HG03060 (cell line): ENCODE data around the gene TARBP1.
"Not testable (repeated sequence)": the region's sequence is repeated elsewhere in the genome, so short reads cannot be mapped to it uniquely, and the experiment has no call there.

Experiments used
- ATAC-seq: cut with Tn5 transposase; IDR thresholded peaks from one replicate; pipeline ENCODE4 v1.9.1; 2021; ENCODE audit warnings: low read depth, moderate number of reproducible peaks; ENCODE audit not compliant: unreplicated experiment

Gene TARBP1

GRCh38 chr1:234438579-234438978, 40.4 kb downstream of the TARBP1 start:
- no peak for ATAC-seq

GRCh38 chr1:234437423-234438171, 41.4 kb downstream of the TARBP1 start:
- no peak for ATAC-seq

- no peak for ATAC-seq
These were observed 43.4 kb downstream of the TARBP1 start for GRCh38 chr1:234435620-234436019.

- ATAC-seq, result no peak
These were observed 44.3 kb downstream of the TARBP1 start for GRCh38 chr1:234434706-234435105.

DNA sequence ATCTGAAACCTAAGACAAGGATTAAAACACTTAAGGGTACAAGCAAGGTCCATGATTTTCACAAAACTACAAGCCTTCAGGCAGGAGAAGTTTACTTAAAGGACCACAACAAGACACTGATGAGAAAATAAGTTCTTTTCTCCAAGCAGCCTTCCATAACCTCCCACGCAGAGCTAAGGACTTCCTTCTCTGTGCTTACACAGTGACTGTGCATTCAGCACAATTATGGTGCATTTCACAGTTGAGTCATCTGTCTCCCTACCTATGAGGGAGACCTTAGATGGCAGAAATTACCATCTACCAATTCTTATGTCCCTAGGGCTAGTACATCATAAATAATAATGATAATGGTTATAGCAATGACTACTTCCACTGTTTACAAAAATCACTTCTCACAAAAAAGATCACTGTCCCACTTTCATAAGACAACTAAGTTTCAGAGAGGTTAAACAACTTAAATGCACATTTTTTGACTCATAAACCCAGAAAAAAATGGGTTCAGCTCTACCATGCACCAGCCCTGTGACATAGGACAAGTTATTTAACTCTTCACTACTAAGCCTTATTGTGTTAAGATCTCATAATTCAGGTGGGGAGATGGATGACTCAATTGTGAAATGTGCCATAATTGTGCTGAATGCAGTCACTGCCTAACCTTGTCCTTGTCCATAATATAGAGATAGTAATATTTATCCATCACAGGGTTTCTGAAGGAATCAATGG, 45.3 kb downstream of the TARBP1 start:
- ATAC-seq, result peak; percentile 72

GRCh38 chr1:234431255-234431654, 47.7 kb downstream of the TARBP1 start:
- no peak for ATAC-seq

DNA sequence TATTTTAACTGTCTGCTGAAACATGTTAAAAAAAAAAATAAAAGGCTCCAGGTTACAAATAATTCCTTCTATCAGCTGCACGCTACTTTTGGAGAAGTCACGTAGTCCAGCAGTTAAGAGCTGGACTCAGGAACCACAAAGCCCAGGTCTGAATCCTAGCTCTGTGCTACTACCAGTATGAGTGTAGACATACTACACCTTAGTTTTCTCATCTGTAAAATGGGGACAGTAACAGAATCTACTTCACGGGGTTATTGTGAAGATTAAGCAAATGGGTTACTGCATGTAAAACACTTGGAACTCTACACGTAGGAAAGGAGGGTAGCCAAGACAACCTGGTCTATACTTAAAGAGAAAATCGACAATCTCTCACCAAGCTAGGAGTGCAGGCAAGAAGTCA, 48.3 kb downstream of the TARBP1 start:
- no peak for ATAC-seq

GRCh38 chr1:234429434-234429806, 49.6 kb downstream of the TARBP1 start:
- no peak for ATAC-seq

GRCh38 chr1:234427950-234428646, 50.9 kb downstream of the TARBP1 start:
- ATAC-seq, result no peak

DNA sequence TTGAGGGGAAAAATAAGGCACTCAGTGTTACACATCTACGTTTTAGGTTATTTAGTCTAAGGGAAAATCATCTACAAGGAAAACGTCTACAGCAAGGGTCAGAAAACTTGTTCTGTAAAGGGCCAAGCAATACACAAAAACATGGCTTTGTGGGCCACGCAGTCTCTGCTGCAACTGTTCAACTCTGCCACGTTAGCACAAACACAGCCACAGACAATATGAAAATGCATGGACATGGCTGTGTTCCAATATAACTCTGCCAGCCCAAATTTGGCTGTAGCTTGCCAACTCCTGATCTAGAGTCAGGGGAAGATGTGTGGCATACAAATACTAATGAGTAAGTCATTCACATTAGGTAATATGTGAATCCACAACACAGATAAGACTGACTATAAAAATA, 65.0 kb downstream of the TARBP1 start:
- no peak for ATAC-seq

GRCh38 chr1:234413485-234413884, 65.5 kb downstream of the TARBP1 start:
- ATAC-seq, result no peak

DNA sequence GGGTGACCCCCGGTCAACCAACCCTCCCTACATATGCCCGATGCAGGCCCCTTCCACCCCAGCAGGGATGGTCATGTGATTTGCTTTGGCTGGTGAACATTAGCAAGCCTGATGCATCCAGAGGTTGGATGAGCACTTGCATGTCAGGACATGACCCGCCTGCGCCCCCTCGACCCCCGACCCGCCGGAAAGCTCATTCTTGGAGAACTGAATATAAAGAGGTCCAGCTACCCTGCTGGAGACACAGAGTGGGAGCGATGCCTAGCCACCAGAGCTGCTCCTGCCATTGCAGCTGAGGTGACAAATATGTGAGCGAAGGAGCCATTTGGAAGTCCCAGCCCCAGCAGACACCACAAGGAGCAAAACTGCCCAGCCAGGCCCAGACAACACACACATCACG, 66.1 kb downstream of the TARBP1 start:
- ATAC-seq, result no peak

- no peak for ATAC-seq
These were observed 69.7 kb downstream of the TARBP1 start for GRCh38 chr1:234409328-234409727.

GRCh38 chr1:234408757-234409156, 70.2 kb downstream of the TARBP1 start:
- ATAC-seq, result no peak

DNA sequence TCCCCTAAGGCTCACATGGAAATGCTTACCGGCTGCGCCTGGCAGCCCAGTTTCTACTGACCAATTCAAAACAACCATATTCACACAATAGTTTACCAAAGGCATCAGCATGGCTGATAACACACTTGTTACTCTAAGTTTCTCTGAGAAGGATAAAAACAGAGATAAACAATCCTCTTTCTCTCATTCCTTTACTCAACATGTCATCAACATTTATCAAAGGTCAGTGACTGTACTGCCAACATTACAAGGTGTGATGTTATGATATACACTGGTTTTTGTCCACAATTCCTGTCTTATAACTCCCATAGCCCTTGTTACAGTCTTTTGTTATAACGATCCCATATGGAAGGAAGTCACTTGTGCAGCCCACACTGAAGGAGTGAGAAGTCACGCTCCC, 72.1 kb downstream of the TARBP1 start:
- no peak for ATAC-seq

DNA sequence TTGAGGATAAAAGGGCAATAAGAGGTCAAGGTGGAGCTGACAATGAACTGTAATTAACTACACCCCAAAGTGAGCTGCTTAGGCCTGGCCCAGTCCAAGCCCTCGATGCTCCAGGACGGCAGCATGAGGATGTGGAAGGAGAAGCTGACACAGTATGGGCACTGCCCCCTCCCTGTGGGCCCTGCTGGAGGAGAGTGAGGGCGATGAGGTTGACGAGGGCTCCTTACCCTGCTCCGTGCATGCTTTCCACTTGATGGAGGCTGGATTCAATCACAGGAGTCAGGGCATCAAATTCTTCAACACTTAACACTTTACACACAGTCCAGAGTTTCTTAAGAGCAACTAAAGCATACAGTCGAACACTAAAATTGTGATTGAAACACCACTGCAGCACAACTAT, 73.3 kb downstream of the TARBP1 start:
- ATAC-seq, result no peak

DNA sequence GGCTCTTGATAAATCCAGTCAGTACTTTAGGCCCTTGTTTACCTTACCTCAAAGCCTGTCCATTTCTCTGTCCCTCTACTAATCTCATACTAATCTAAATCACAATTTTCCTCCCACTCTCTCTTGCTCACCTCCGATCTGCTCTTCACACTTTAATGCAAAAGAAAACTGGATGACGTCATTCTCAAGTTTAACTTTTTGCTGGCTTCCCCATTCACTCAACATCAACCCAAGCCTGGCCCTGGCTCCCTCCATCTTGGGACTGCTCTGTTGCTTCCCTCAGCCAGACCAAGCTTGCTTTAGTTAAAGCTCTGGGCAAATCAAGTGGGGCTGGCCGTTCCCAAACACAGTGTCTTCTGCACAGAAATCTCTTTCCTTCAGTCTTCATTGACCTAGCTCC, 76.0 kb downstream of the TARBP1 start:
- no peak for ATAC-seq

DNA sequence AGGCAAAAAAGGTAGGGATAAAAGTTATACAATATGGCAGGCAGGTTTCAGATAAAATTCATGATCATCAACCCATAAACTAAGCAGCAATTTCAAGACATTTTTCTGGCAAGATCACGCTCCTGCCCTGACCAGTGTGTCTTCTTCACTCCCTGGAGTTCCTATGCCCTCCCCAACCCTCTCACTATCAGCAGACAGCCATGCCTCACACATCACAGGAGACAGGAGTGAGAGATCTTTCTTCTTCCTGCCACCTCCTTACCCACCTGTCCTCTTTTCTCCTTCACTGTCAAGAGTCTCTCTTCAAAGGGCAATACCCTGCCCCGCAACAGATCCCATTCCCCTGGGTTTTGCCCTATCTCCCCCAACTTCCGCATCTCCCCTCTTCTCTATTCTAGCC, 77.3 kb downstream of the TARBP1 start:
- no peak for ATAC-seq

- ATAC-seq, result no peak
These were observed 78.2 kb downstream of the TARBP1 start for GRCh38 chr1:234400773-234401172.

- not testable (repeated sequence) for ATAC-seq
These were observed 79.5 kb downstream of the TARBP1 start for GRCh38 chr1:234399515-234399914.

DNA sequence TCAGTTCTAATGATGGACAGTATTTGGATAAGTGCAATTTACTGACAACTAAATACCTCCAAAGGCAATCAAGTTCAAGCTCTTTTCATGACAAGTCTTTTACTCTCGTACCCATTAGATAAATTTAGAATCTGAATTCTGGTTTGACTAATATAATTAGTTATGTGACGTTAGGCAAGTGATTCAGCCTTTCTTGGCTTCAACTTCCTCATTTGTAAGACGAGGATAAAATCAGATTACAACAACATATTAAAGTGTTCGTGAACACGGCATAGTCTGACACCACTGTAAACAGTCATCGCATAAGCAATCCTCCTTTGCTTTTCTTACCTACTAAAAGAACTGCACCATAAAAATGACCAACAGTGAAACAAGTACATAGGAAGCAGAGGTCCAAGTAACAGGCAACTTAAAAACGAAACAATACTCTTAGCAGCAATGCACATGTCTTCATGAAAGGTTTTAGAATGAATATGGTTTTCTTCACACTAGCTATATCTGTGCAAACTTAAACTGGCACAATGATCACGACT, 80.1 kb downstream of the TARBP1 start:
- ATAC-seq, result no peak
